Liver (tissue), 9 donors: ENCODE measurements around the gene TAF9. TPM values are rescaled to one million over a fixed set of nuclear protein-coding genes. Genes with fewer than 3 reads are reported as not detected.
A peak's percentile ranks its signal among the peaks of the same experiment; 100 is the strongest.

Experiments
- DNase-seq: peaks from one replicate; pipeline ENCODE4 v3.0.0-alpha.2; 2017; ENCODE audit warnings: low spot score
- H3K27ac ChIP-seq, 2 donors: one replicate each; pipeline ENCODE4 v1.7.0; 2013; ENCODE audit warnings: inconsistent platforms in 2 of 2, low read length in 2 of 2, control low read depth in 1 of 2, low read depth in 1 of 2, mild to moderate bottlenecking in 1 of 2
- H3K27me3 ChIP-seq, 4 donors: one replicate each; pipeline versions ENCODE4 v1.6.1 to v1.7.0; 2013; ENCODE audit warnings: low read length in 3 of 4, inconsistent platforms in 1 of 4, mild to moderate bottlenecking in 1 of 4, moderate library complexity in 1 of 4; ENCODE audit not compliant: control insufficient read depth in 4 of 4, insufficient read depth in 4 of 4
- H3K36me3 ChIP-seq, 4 donors: one replicate each; pipeline versions ENCODE4 v1.6.1 to v1.7.0; 2013; ENCODE audit warnings: low read length in 3 of 4, mild to moderate bottlenecking in 3 of 4, low read depth in 1 of 4, moderate library complexity in 1 of 4; ENCODE audit not compliant: control insufficient read depth in 4 of 4, insufficient read depth in 3 of 4
- H3K4me1 ChIP-seq, 4 donors: one replicate each; pipeline versions ENCODE4 v1.6.1 to v1.7.0; 2013; ENCODE audit warnings: low read length in 3 of 4, mild to moderate bottlenecking in 3 of 4, moderate library complexity in 1 of 4; ENCODE audit not compliant: control insufficient read depth in 4 of 4, insufficient read depth in 4 of 4
- H3K4me3 ChIP-seq, 3 donors: one replicate each; pipeline versions ENCODE4 v1.6.1 to v1.7.0; 2013; ENCODE audit warnings: low read length in 3 of 3, control low read depth in 1 of 3, low read depth in 1 of 3, mild to moderate bottlenecking in 1 of 3
- H3K9ac ChIP-seq, 2 donors: one replicate each; pipeline ENCODE4 v1.7.0; 2013; ENCODE audit warnings: low read length in 2 of 2, mild to moderate bottlenecking in 2 of 2, moderate library complexity in 2 of 2, control low read depth in 1 of 2, low read depth in 1 of 2
- H3K9me3 ChIP-seq, 4 donors: one replicate each; pipeline versions ENCODE4 v1.6.1 to v1.7.0; 2013; ENCODE audit warnings: low read length in 3 of 4; ENCODE audit not compliant: control insufficient read depth in 4 of 4
- CTCF ChIP-seq: fragments of 150-350 bp; IDR thresholded peaks from 2 replicates; pipeline ENCODE4 v1.5.1; 2017; ENCODE audit warnings: improper control_type of control experiment, low read depth, low read length; ENCODE audit not compliant: missing input control
- EGR1 ChIP-seq, 2 donors: IDR thresholded peaks; 2 replicates each; pipeline ENCODE4 v1.6.1; 2016 to 2018; ENCODE audit warnings: antibody characterized with exemption in 2 of 2, low read depth in 2 of 2
- GABPA ChIP-seq, 2 donors: IDR thresholded peaks in 1 of 2; conservative IDR thresholded peaks in 1 of 2; 2 replicates each; pipeline ENCODE4 v1.6.1; 2016; ENCODE audit warnings: antibody characterized with exemption in 2 of 2, mild to moderate bottlenecking in 1 of 2, moderate library complexity in 1 of 2
- HNF4A ChIP-seq, 2 donors: conservative IDR thresholded peaks; 2 replicates each; pipeline ENCODE4 v1.6.1; 2016; ENCODE audit warnings: antibody characterized with exemption in 2 of 2, mild to moderate bottlenecking in 2 of 2
- JUND ChIP-seq, 2 donors: IDR thresholded peaks; 2 replicates each; pipeline ENCODE4 v1.6.1; 2016; ENCODE audit warnings: antibody characterized with exemption in 2 of 2
- MAX ChIP-seq: IDR thresholded peaks from 2 replicates; pipeline ENCODE4 v1.6.1; 2016; ENCODE audit warnings: antibody characterized with exemption
- NR2F2 ChIP-seq: IDR thresholded peaks from 2 replicates; pipeline ENCODE4 v1.6.1; 2016; ENCODE audit warnings: antibody characterized with exemption
- RAD21 ChIP-seq, 2 donors: IDR thresholded peaks; 2 replicates each; pipeline ENCODE4 v1.6.1; 2016; ENCODE audit warnings: antibody characterized with exemption in 2 of 2, mild to moderate bottlenecking in 2 of 2
- RXRA ChIP-seq, 2 donors: IDR thresholded peaks; 2 replicates each; pipeline ENCODE4 v1.6.1; 2017 to 2018; ENCODE audit warnings: antibody characterized with exemption in 2 of 2, mild to moderate bottlenecking in 1 of 2
- SP1 ChIP-seq: IDR thresholded peaks from 2 replicates; pipeline ENCODE4 v1.6.1; 2018; ENCODE audit warnings: antibody characterized with exemption, mild to moderate bottlenecking
- YY1 ChIP-seq: IDR thresholded peaks from 2 replicates; pipeline ENCODE4 v1.6.1; 2016; ENCODE audit warnings: antibody characterized with exemption, mild to moderate bottlenecking
- WGBS: extraction: QIAGEN DNeasy Blood & Tissue Kit; methylation state at CpG from one replicate; pipeline ENCODE4 v1.1.7; 2013; 5-methylcytosine and 5-hydroxymethylcytosine counted together
- polyA plus RNA-seq, 2 donors: library from polyadenylated mRNA; stranded (reverse) in 1 of 2; unstranded in 1 of 2; fragments of 200-250 nt in 1 of 2; fragments of >200 nt in 1 of 2; fragmentation: Nextera tagmentation in 1 of 2; extraction: Ambion mirVana in 1 of 2; gene quantifications; one replicate each; pipeline versions ENCODE4 v1.2.1 to v1.2.3, GENCODE V29; 2013 to 2015
- total RNA-seq, 2 donors: library from RNA; depleted of rRNA; stranded (reverse); fragments of >200 nt; gene quantifications; one replicate each; pipeline ENCODE4 v1.2.3, GENCODE V29; 2014
- donor health status: healthy.
- donor health status: healthy.
- donor health status: healthy.
- donor health status: healthy.
- donor health status: healthy.

The TAF9 gene
- total and polyA plus RNA-seq, 4 donors: 27.3 to 51.5 (median 34.7) TPM

GRCh38 chr5:69415584-69415958 is 46.3 kb upstream of the TAF9 start:
- WGBS: 21% methylated on average over 18 of the region's 18 CpGs
- H3K27ac ChIP-seq: peak overlapping the region; percentile 89 to 92
- H3K9ac ChIP-seq: peak overlapping the region; percentile 70 to 71

GRCh38 chr5:69414885-69415583 is 45.7 kb upstream of the TAF9 start, which contains the start of gene MARVELD2:
Gene MARVELD2 (plus strand): TSS chr5:69415116. CDS start chr5:69419386, 4,270 bp downstream.
- peaks cover 0 to 13% (median 7%) of the 10 kb centered on the region in 4 donors for H3K36me3 ChIP-seq
- H3K9me3 ChIP-seq: no peaks in the 10 kb centered on the region
- peak; percentile 86 for DNase-seq
- WGBS: 4% methylated on average over 78 of the region's 78 CpGs
- peaks cover 0 to 12% (median 4%) of the 10 kb centered on the region in 4 donors for H3K4me1 ChIP-seq
- no peaks in the 10 kb centered on the region for H3K27me3 ChIP-seq
- TF ChIP-seq SP1: peak; percentile 61
- TF ChIP-seq RXRA (IDR thresholded peaks at IDR 0.05): peak in 1 of 2 donors; percentile 14
- TF ChIP-seq EGR1 (IDR thresholded peaks at IDR 0.05; ENCODE audit: low read depth in 2 of 2): no peak
- TF ChIP-seq JUND (IDR thresholded peaks at IDR 0.05): no peak
- peak; percentile 66 for TF ChIP-seq CTCF
- TF ChIP-seq NR2F2: no peak
- TF ChIP-seq GABPA (IDR thresholded peaks at IDR 0.05 in 1 of 2, conservative IDR thresholded peaks at IDR 0.05 in 1 of 2): peak in 1 of 2 donors; percentile 69
- peak in 1 of 2 donors; percentile 13 for TF ChIP-seq HNF4A (conservative IDR thresholded peaks at IDR 0.05)
- TF ChIP-seq MAX: peak; percentile 43
- TF ChIP-seq RAD21 (IDR thresholded peaks at IDR 0.05): peak; percentile 88 to 90
- peak within 1 kb of the TSS; percentile 70 to 71 for H3K9ac ChIP-seq
- H3K4me3 ChIP-seq: peak within 1 kb of the TSS; percentile 62 to 91 (median 89)
- H3K27ac ChIP-seq: peak within 1 kb of the TSS; percentile 89 to 92

More at GRCh38 chr5:69415584-69415958, 46.3 kb upstream of the TAF9 start:
- TF ChIP-seq YY1 (peak; percentile 95), RAD21 (IDR thresholded peaks at IDR 0.05) (peak; percentile 7 to 12), GABPA (IDR thresholded peaks at IDR 0.05 in 1 of 2, conservative IDR thresholded peaks at IDR 0.05 in 1 of 2) (no peak)
- DNase-seq: no peak
- Histone ChIP-seq H3K36me3 (peaks cover 0 to 16% (median 7%) of the 10 kb centered on the region in 4 donors), H3K9me3 (no peaks in the 10 kb centered on the region), H3K4me3 (peak overlapping the region; percentile 62 to 91 (median 89)), H3K27me3 (no peaks in the 10 kb centered on the region), H3K4me1 (peaks cover 0 to 18% (median 4%) of the 10 kb centered on the region in 4 donors)

- no peak for TF ChIP-seq NR2F2
- no peak for TF ChIP-seq JUND (IDR thresholded peaks at IDR 0.05)
- no peak for DNase-seq
- H3K4me1 ChIP-seq: no peaks in the 10 kb centered on the region
- no peak overlapping the region for H3K27ac ChIP-seq
- 94% methylated on average over 15 of the region's 15 CpGs for WGBS
- no peak overlapping the region for H3K4me3 ChIP-seq
- peaks cover 6 to 10% (median 7%) of the 10 kb centered on the region in 4 donors for H3K36me3 ChIP-seq
- H3K9me3 ChIP-seq: no peaks in the 10 kb centered on the region
- H3K27me3 ChIP-seq: no peaks in the 10 kb centered on the region
- no peak overlapping the region for H3K9ac ChIP-seq
Observed at GRCh38 chr5:69404659-69405330, 35.5 kb upstream of the TAF9 start.
